NCI-H526 (cell line): ENCODE measurements around the gene PKN3.

Source experiments
- DNase-seq, 2 experiments: peaks; one replicate each; lab custom pipeline; 2025; lab: John Stamatoyannopoulos, UW

PKN3 gene

GRCh38 chr9:128742401-128742800 lies 40.1 kb downstream of the PKN3 start:
- DNase-seq, result no peak

DNA sequence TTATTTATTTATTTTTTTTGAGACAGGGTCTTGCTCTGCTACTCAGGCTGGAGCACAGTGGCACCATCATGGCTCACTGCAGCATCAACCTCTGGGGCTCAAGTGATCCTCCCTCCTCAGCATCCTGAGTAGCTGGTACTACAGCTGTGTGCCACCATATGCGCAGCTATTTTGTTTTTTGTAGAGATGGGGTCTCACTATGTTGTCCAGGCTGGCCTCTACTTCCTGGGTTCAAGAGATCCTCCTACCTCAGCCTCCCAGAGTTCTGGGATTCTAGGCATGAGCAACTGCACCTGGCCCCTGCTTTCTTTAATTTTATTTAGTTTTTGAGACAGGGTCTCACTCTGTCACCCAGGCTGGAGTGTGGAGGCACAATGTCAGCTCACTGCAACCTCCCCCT lies 41.1 kb downstream of the PKN3 start:
- DNase-seq, result no peak

DNA sequence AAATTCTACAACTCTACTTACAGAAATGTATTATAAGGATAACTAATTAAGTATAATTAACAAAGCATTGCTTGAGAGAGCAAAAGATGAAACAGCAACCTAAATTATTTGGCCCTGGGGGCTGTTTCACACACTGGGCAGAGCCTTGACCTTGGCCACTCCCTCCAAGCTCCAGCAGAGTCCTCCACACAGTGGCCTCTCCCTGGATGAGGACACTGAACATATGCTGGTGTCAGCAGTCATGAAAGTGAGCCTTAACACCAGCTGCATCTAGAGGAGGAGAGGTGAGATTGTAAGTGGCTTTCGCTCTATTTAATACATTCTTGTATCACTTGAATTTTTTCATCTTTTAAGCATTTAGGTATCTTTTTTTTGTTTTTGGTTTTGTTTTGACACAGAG lies 44.9 kb downstream of the PKN3 start:
- no peak for DNase-seq

DNA sequence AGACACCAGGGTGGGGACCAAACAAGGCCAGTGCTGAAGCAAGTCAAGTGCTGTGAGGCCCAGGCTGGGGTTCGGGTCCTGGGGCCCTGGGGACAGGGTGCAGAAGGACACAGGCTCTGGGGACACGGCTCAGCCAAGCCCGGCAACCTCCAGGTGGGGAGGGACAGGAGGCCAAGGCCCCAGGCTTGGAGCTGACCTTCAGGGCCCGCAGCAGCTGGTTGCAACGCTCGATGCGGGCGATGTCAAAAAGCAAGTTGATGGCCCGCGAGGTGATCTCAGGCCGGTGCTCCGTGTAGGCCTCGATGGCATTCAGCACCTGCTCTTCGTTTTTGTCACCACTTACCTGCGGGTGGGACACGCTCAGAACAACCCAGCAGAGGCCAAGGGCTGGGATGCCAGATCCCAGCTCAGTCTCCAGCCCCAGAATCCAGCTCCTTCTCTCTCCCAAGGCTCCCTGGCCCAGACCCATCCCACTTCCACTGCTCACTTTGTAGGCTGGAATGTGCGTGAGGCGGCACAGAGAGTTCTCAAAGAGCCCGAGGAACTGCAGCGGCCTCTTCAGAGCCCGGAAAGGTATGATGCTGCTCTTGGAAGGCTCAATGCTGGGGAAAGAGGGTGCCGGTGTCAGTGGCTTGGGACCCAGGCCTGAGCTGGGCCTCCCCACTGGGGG lies 48.8 kb downstream of the PKN3 start:
- no peak for DNase-seq

DNA sequence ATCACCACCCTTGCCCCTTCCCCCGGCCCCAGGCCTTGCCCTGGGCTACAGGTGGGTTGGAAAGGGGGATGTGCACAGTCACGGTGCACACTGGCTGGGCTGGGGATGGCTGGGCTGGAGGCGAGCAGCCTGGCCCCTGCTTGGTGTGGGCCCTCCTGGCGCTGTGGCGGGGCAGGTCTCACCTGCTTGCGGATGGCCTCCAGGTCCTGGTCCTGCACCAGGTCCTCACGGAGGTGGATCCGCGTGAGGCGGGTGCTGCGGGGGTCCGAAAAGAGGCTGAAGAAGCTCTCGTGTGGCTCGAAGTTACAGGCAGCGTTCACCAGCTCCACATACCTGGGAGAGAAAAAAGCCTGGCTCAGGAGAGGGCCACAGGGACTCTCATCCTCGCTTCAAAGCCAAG lies 51.3 kb downstream of the PKN3 start:
- DNase-seq, result no peak

DNA sequence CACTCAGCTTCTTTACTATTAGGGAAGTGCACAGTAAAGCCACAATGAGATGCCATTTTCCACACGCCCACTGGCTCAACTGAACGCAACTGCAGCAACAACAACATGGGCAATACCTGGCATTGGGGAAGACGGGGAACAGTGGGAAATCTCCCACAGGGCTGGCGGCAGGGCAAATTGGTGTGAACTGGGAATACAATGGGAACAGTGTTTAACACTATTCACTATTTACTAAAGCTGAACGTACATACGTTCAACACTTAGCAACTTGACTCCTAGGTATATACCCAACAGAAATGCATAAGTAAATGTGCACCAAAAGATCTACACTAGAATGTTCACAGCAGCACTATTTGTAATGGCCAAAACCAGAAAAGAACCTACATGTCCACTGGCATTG lies 55.3 kb downstream of the PKN3 start:
- no peak for DNase-seq

- DNase-seq, result no peak
These were observed 60.6 kb downstream of the PKN3 start for GRCh38 chr9:128762671-128763449.

DNA sequence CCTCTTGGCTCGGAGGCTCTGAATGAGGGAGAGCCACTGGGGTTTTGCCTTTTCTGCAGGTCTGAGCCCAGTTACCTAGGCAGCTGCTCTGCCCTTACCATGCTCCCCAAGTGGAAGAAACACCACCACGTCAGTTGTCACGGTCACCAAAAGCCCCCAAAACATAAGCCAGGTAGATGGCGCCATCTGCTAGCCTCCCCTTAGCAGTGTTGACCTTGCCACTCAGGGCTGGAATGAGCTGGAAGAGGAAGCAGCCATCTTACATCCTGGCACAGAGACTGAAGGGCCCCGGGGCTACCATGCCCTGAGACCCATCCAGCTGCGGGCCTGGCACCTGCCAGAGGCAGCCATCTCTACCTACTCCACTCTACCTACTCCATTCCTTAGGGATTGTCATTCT lies 62.1 kb downstream of the PKN3 start:
- DNase-seq, result no peak

- DNase-seq, result no peak
These were observed 63.2 kb downstream of the PKN3 start for GRCh38 chr9:128765499-128765898.

- DNase-seq, result no peak
These were observed 66.3 kb downstream of the PKN3 start for GRCh38 chr9:128768606-128769005.
